H1 (cell line): ENCODE data around the gene SLC4A7. TPM values are rescaled to one million over a fixed set of nuclear protein-coding genes. Genes with fewer than 3 reads are reported as not detected.

ENCODE experiments used
- CTCF ChIA-PET: fragments of 300-600 bp; sonication (Branson Sonifier 250); formaldehyde crosslinking; loops from one replicate; lab custom pipeline; 2021; ENCODE audit not compliant: partially characterized antibody; lab: Charles Lee
- POLR2A ChIA-PET: fragments of 300-600 bp; sonication (Branson Sonifier 250); formaldehyde crosslinking; loops from one replicate; lab custom pipeline; 2021; ENCODE audit warnings: inconsistent platforms; ENCODE audit not compliant: partially characterized antibody; lab: Charles Lee
- DNase-seq, 2 experiments: peaks; one replicate each; pipeline versions ENCODE4 v3.0.0 to v3.0.0-alpha.2; 2010 to 2022; ENCODE audit warnings: low spot score in 2 of 2, low read depth in 1 of 2, mixed read lengths in 1 of 2
- FAIRE-seq: peaks from 2 replicates; lab custom pipeline; 2011; peaks lifted over from hg19 to GRCh38; lab: Jason Lieb, UNC
- H2AFZ ChIP-seq: 2 replicates; pipeline ENCODE4 v1.8.1; 2012; ENCODE audit warnings: low read length, inconsistent platforms
- H2AK5ac ChIP-seq: 2 replicates; pipeline ENCODE4 v1.6.1; 2013; ENCODE audit warnings: low read depth, low read length
- H2BK120ac ChIP-seq: replicated peaks from 2 replicates; pipeline ENCODE3; 2013; ENCODE audit warnings: low read depth, low read length, inconsistent platforms
- H2BK12ac ChIP-seq: 2 replicates; pipeline ENCODE4 v1.6.1; 2013; ENCODE audit warnings: low read depth, low read length
- H2BK15ac ChIP-seq: 2 replicates; pipeline ENCODE4 v1.6.1; 2013; ENCODE audit warnings: low read length
- H2BK20ac ChIP-seq: 2 replicates; pipeline ENCODE4 v1.6.1; 2013; ENCODE audit warnings: low read length
- H2BK5ac ChIP-seq: 2 replicates; pipeline ENCODE4 v1.6.1; 2013; ENCODE audit warnings: low read depth, low read length
- H3K14ac ChIP-seq: 2 replicates; pipeline ENCODE4 v1.6.1; 2013; ENCODE audit warnings: inconsistent platforms; ENCODE audit not compliant: insufficient read length
- H3K18ac ChIP-seq: 2 replicates; pipeline ENCODE4 v1.6.1; 2013; ENCODE audit warnings: low read length; ENCODE audit errors: extremely low read depth
- H3K23ac ChIP-seq: 2 replicates; pipeline ENCODE4 v1.6.1; 2013; ENCODE audit warnings: inconsistent platforms; ENCODE audit not compliant: insufficient read length
- H3K23me2 ChIP-seq: 2 replicates; pipeline ENCODE4 v1.6.1; 2013; ENCODE audit warnings: low read depth, low read length
- H3K27ac ChIP-seq: 2 replicates; pipeline ENCODE4 v1.6.1; 2011; ENCODE audit warnings: low read depth, low read length, inconsistent platforms
- H3K27me3 ChIP-seq, 4 experiments: replicated peaks in 1 of 4; 1 replicate in 1 of 4; 2 replicates in 3 of 4; pipeline versions ENCODE4 v1.6.1 to v1.8.1; 2011 to 2013; ENCODE audit warnings: low read length in 3 of 4, mild to moderate bottlenecking in 3 of 4, inconsistent platforms in 2 of 4, mixed read lengths in 2 of 4, moderate library complexity in 1 of 4; ENCODE audit not compliant: control insufficient read depth in 3 of 4, insufficient read depth in 3 of 4; ENCODE audit errors: extremely low read depth in 1 of 4
- H3K36me3 ChIP-seq, 4 experiments: 2 replicates each; pipeline versions ENCODE4 v1.6.1 to v1.8.1; 2011 to 2013; ENCODE audit warnings: mild to moderate bottlenecking in 4 of 4, low read length in 3 of 4, moderate library complexity in 2 of 4, control low read depth in 1 of 4, inconsistent platforms in 1 of 4; ENCODE audit not compliant: insufficient read depth in 4 of 4, control insufficient read depth in 2 of 4
- H3K4ac ChIP-seq: replicated peaks from 2 replicates; pipeline ENCODE3; 2013; ENCODE audit warnings: low read length, low read depth, mixed read lengths, inconsistent platforms; ENCODE audit not compliant: insufficient read length
- H3K4me1 ChIP-seq, 4 experiments: replicated peaks in 1 of 4; 1 replicate in 1 of 4; 2 replicates in 3 of 4; pipeline versions ENCODE4 v1.6.1 to v1.8.1; 2011 to 2013; ENCODE audit warnings: low read length in 3 of 4, inconsistent platforms in 2 of 4, mixed read lengths in 1 of 4; ENCODE audit not compliant: insufficient read depth in 4 of 4, control insufficient read depth in 3 of 4
- H3K4me2 ChIP-seq, 2 experiments: 2 replicates each; pipeline versions ENCODE4 v1.6.1 to v1.8.1; 2011 to 2013; ENCODE audit warnings: low read depth in 2 of 2, low read length in 2 of 2, control low read depth in 1 of 2, inconsistent platforms in 1 of 2, mild to moderate bottlenecking in 1 of 2; ENCODE audit not compliant: insufficient read depth in 1 of 2
- H3K4me3 ChIP-seq, 4 experiments: fragments of 200-600, 300-600 bp in 1 of 4; sonication (generic), shearing (Covaris generic), sonication (Bioruptor Twin) in 1 of 4; 2 replicates each; pipeline versions ENCODE4 v1.5.1 to v1.8.1; 2011 to 2016; ENCODE audit warnings: low read length in 4 of 4, low read depth in 3 of 4, control low read depth in 2 of 4, inconsistent platforms in 2 of 4, mild to moderate bottlenecking in 2 of 4, mixed read lengths in 1 of 4, moderate library complexity in 1 of 4; ENCODE audit not compliant: insufficient read depth in 2 of 4; ENCODE audit errors: extremely low read depth in 1 of 4
- H3K56ac ChIP-seq: replicated peaks from 2 replicates; pipeline ENCODE3; 2013; ENCODE audit warnings: low read depth, mild to moderate bottlenecking, mixed read lengths, low read length, inconsistent platforms; ENCODE audit not compliant: insufficient read length
- H3K79me1 ChIP-seq: 2 replicates; pipeline ENCODE4 v1.6.1; 2013; ENCODE audit warnings: low read depth, low read length, control low read depth
- H3K79me2 ChIP-seq, 2 experiments: 2 replicates each; pipeline versions ENCODE4 v1.6.1 to v1.8.1; 2012 to 2013; ENCODE audit warnings: low read length in 2 of 2, mild to moderate bottlenecking in 2 of 2, inconsistent platforms in 1 of 2; ENCODE audit not compliant: insufficient read depth in 2 of 2, control insufficient read depth in 1 of 2
- H3K9ac ChIP-seq, 4 experiments: replicated peaks in 1 of 4; 1 replicate in 1 of 4; 2 replicates in 3 of 4; pipeline versions ENCODE4 v1.6.1 to v1.8.1; 2011 to 2013; ENCODE audit warnings: low read depth in 3 of 4, low read length in 3 of 4, control low read depth in 2 of 4, mild to moderate bottlenecking in 2 of 4, moderate library complexity in 2 of 4, inconsistent platforms in 1 of 4; ENCODE audit errors: extremely low read depth in 1 of 4
- H3K9me3 ChIP-seq, 2 experiments: 2 replicates each; pipeline versions ENCODE4 v1.6.1 to v1.8.1; 2012 to 2013; ENCODE audit warnings: mild to moderate bottlenecking in 2 of 2, moderate library complexity in 2 of 2, control low read depth in 1 of 2, inconsistent platforms in 1 of 2, low read depth in 1 of 2, low read length in 1 of 2, mixed read lengths in 1 of 2; ENCODE audit not compliant: insufficient read depth in 2 of 2
- H4K20me1 ChIP-seq, 2 experiments: replicated peaks in 1 of 2; 2 replicates each; pipeline versions ENCODE3 to v1.8.1; 2011 to 2013; ENCODE audit warnings: inconsistent platforms in 2 of 2, low read length in 2 of 2, mild to moderate bottlenecking in 1 of 2; ENCODE audit not compliant: insufficient read depth in 2 of 2, control insufficient read depth in 1 of 2
- H4K5ac ChIP-seq: 2 replicates; pipeline ENCODE4 v1.6.1; 2013; ENCODE audit warnings: low read length, low read depth, mixed read lengths, inconsistent platforms; ENCODE audit not compliant: insufficient read length
- H4K8ac ChIP-seq: 2 replicates; pipeline ENCODE4 v1.8.0; 2013; ENCODE audit warnings: mild to moderate bottlenecking, moderate library complexity, low read length, inconsistent platforms; ENCODE audit not compliant: insufficient read depth; ENCODE audit errors: extremely low read depth
- H4K91ac ChIP-seq: replicated peaks from 2 replicates; pipeline ENCODE3; 2013; ENCODE audit warnings: low read length, mixed read lengths, inconsistent platforms; ENCODE audit not compliant: insufficient read length
- CHD1 ChIP-seq: IDR thresholded peaks from 2 replicates; pipeline ENCODE4 v1.6.1; 2012; ENCODE audit warnings: low read depth, low read length, improper control_type of control experiment
- TAF1 ChIP-seq: IDR thresholded peaks from 2 replicates; pipeline ENCODE4 v1.6.1; 2011; ENCODE audit warnings: mild to moderate bottlenecking, low read depth, low read length
- WGBS, 2 experiments: shearing (Covaris generic) in 1 of 2; methylation state at CpG; one replicate each; pipeline versions ENCODE4 v1.1.6 to v1.1.7; 2013 to 2015; ENCODE audit warnings: low lambda C conversion rate in 2 of 2, mixed read lengths in 2 of 2, inconsistent platforms in 1 of 2, low coverage in 1 of 2, missing lambda C conversion rate in 1 of 2; ENCODE audit not compliant: insufficient replicate concordance in 2 of 2, insufficient coverage in 1 of 2, insufficient read length in 1 of 2; ENCODE audit errors: extremely low coverage in 1 of 2, missing lambda C conversion rate in 1 of 2; 5-methylcytosine and 5-hydroxymethylcytosine counted together
- polyA plus RNA-seq, 7 experiments: library from polyadenylated mRNA; depleted of rRNA in 3 of 7; stranded (reverse) in 5 of 7; unstranded in 2 of 7; fragments of >200 nt in 5 of 7; fragments of 200-250 nt in 2 of 7; gene quantifications; 1 replicate in 5 of 7; 2 replicates in 1 of 7; 4 replicates in 1 of 7; pipeline versions ENCODE4 v1.2.1 to v1.2.3, GENCODE V29; 2011 to 2013; ENCODE audit warnings: missing spikeins in 2 of 7, mixed read lengths in 2 of 7
- total RNA-seq: library from RNA; stranded (reverse); fragmentation: NEBNext Ultra II Directional; extraction: Animal tissue kit (Norgen Biotek cat#: 25700); gene quantifications from 2 replicates; pipeline ENCODE4 v1.2.1, GENCODE V29; 2021

The SLC4A7 gene
- total and polyA plus RNA-seq, 2 of the 8 experiments (the other 6 are each of a cell fraction or from before 2014, with no cell fraction given), result 14.9 to 70.5 TPM

GRCh38 chr3:27345959-27346865 is 138.0 kb downstream of the SLC4A7 start:
- Histone ChIP-seq H2AFZ (no peak overlapping the region), H3K14ac (no peak overlapping the region), H3K79me1 (no peaks in the 10 kb centered on the region), H3K79me2 (no peaks in the 10 kb centered on the region), H4K91ac (no peak overlapping the region), H4K20me1 (no peaks in the 10 kb centered on the region), H2BK20ac (no peak overlapping the region), H2AK5ac (no peak overlapping the region), H3K4me3 (no peak overlapping the region), H3K18ac (no peak overlapping the region), H3K4ac (no peak overlapping the region), H4K5ac (no peak overlapping the region), H3K9ac (no peak overlapping the region), H2BK15ac (no peak overlapping the region), H4K8ac (no peak overlapping the region), H3K9me3 (no peaks in the 10 kb centered on the region), H3K4me1 (peaks cover 0 to 4% (median 0%) of the 10 kb centered on the region in 4 experiments; a peak in 3 of 7 replicates), H3K4me2 (no peak overlapping the region), H3K36me3 (no peaks in the 10 kb centered on the region), H3K27me3 (no peaks in the 10 kb centered on the region), H2BK12ac (no peak overlapping the region), H3K23ac (no peak overlapping the region), H2BK120ac (no peak overlapping the region), H3K56ac (no peak overlapping the region), H2BK5ac (no peak overlapping the region), H3K23me2 (no peaks in the 10 kb centered on the region), H3K27ac (no peak overlapping the region)
- DNase-seq (no peak), FAIRE-seq (no peak)
- POLR2A ChIA-PET, result interaction anchor here (0.6 kb wide), 1 partner anchor 252 kb away, joined by 4 read pairs; no protein-coding TSS in a partner anchor
- 94% methylated on average over 11 of the region's 11 CpGs; no CpG with 5 or more reads in 1 of the 2 experiments for WGBS, 2 experiments
- CTCF ChIA-PET, result interaction anchor here (0.9 to 2.1 kb wide), 3 partner anchors 9 to 21 kb away, joined by 4 to 8 read pairs (median 4); no protein-coding TSS in a partner anchor
- no peak for TF ChIP-seq CHD1
- no peak for TF ChIP-seq TAF1
